ENCODE results near the gene DYRK1B. TPM values are rescaled to one million over a fixed set of nuclear protein-coding genes. Genes with fewer than 3 reads are reported as not detected.

Gene DYRK1B
- total and polyA plus RNA-seq, 2 donors from 2014 or later, result 18.9 to 28.9 TPM

- no peak for FAIRE-seq
- no peak for DNase-seq
- H3K9ac ChIP-seq (ENCODE audit: low read length in 3 of 3), result no peak overlapping the region
- H3K4me1 ChIP-seq (ENCODE audit: control insufficient read depth in 2 of 3, insufficient read depth in 2 of 3, low read depth in 1 of 3, low read length in 3 of 3), result no peaks in the 10 kb centered on the region
- H3K27ac ChIP-seq (ENCODE audit: low read depth in 2 of 2, low read length in 2 of 2), result no peak overlapping the region
- no peaks in the 10 kb centered on the region for H3K27me3 ChIP-seq (ENCODE audit: control insufficient read depth, insufficient read depth, low read length)
- no peak overlapping the region for H3K4me3 ChIP-seq (ENCODE audit: low read length in 3 of 3)
- no peaks in the 10 kb centered on the region for H3K36me3 ChIP-seq (ENCODE audit: control insufficient read depth in 2 of 3, insufficient read depth in 3 of 3, low read length in 3 of 3)
- no peaks in the 10 kb centered on the region for H3K9me3 ChIP-seq (ENCODE audit: control insufficient read depth in 2 of 3, insufficient read depth in 1 of 3, low read length in 3 of 3)
- intact Hi-C loops (cut with DNase I), result no loop called here
- no peak for TF ChIP-seq CTCF (IDR thresholded peaks at IDR 0.05; ENCODE audit: borderline replicate concordance, extremely low read depth, insufficient read depth)
Measured at GRCh38 chr19:39858541-39858940, 24.6 kb upstream of the DYRK1B start.

- DNase-seq, result no peak
- Histone ChIP-seq H3K36me3 (ENCODE audit: control insufficient read depth in 2 of 3, insufficient read depth in 3 of 3, low read length in 3 of 3) (no peaks in the 10 kb centered on the region), H3K4me3 (ENCODE audit: low read length in 3 of 3) (no peak overlapping the region), H3K27me3 (ENCODE audit: control insufficient read depth, insufficient read depth, low read length) (no peaks in the 10 kb centered on the region), H3K4me1 (ENCODE audit: control insufficient read depth in 2 of 3, insufficient read depth in 2 of 3, low read depth in 1 of 3, low read length in 3 of 3) (no peaks in the 10 kb centered on the region), H3K9ac (ENCODE audit: low read length in 3 of 3) (no peak overlapping the region), H3K27ac (ENCODE audit: low read depth in 2 of 2, low read length in 2 of 2) (no peak overlapping the region), H3K9me3 (ENCODE audit: control insufficient read depth in 2 of 3, insufficient read depth in 1 of 3, low read length in 3 of 3) (no peaks in the 10 kb centered on the region)
- TF ChIP-seq CTCF (IDR thresholded peaks at IDR 0.05; ENCODE audit: borderline replicate concordance, extremely low read depth, insufficient read depth), result no peak
- intact Hi-C loops (cut with DNase I), result no loop called here
- no peak for FAIRE-seq
Measured at GRCh38 chr19:39852882-39853281, 18.9 kb upstream of the DYRK1B start.

GRCh38 chr19:39850892-39851291, 16.9 kb upstream of the DYRK1B start:
- intact Hi-C loops (cut with DNase I), result no loop called here
- peaks cover 0 to 6% (median 5%) of the 10 kb centered on the region in 3 donors for H3K4me1 ChIP-seq (ENCODE audit: control insufficient read depth in 2 of 3, insufficient read depth in 2 of 3, low read depth in 1 of 3, low read length in 3 of 3)
- no peaks in the 10 kb centered on the region for H3K9me3 ChIP-seq (ENCODE audit: control insufficient read depth in 2 of 3, insufficient read depth in 1 of 3, low read length in 3 of 3)
- H3K9ac ChIP-seq (ENCODE audit: low read length in 3 of 3), result no peak overlapping the region
- H3K27me3 ChIP-seq (ENCODE audit: control insufficient read depth, insufficient read depth, low read length), result no peaks in the 10 kb centered on the region
- DNase-seq (no peak), FAIRE-seq (no peak)
- no peak overlapping the region for H3K4me3 ChIP-seq (ENCODE audit: low read length in 3 of 3)
- no peak for TF ChIP-seq CTCF (IDR thresholded peaks at IDR 0.05; ENCODE audit: borderline replicate concordance, extremely low read depth, insufficient read depth)
- no peaks in the 10 kb centered on the region for H3K36me3 ChIP-seq (ENCODE audit: control insufficient read depth in 2 of 3, insufficient read depth in 3 of 3, low read length in 3 of 3)
- no peak overlapping the region for H3K27ac ChIP-seq (ENCODE audit: low read depth in 2 of 2, low read length in 2 of 2)

GRCh38 chr19:39848392-39848791, 14.4 kb upstream of the DYRK1B start:
- Histone ChIP-seq H3K36me3 (ENCODE audit: control insufficient read depth in 2 of 3, insufficient read depth in 3 of 3, low read length in 3 of 3) (no peaks in the 10 kb centered on the region), H3K9me3 (ENCODE audit: control insufficient read depth in 2 of 3, insufficient read depth in 1 of 3, low read length in 3 of 3) (no peaks in the 10 kb centered on the region), H3K4me1 (ENCODE audit: control insufficient read depth in 2 of 3, insufficient read depth in 2 of 3, low read depth in 1 of 3, low read length in 3 of 3) (peaks cover 5 to 7% (median 6%) of the 10 kb centered on the region in 3 donors), H3K27ac (ENCODE audit: low read depth in 2 of 2, low read length in 2 of 2) (no peak overlapping the region), H3K9ac (ENCODE audit: low read length in 3 of 3) (no peak overlapping the region), H3K27me3 (ENCODE audit: control insufficient read depth, insufficient read depth, low read length) (no peaks in the 10 kb centered on the region), H3K4me3 (ENCODE audit: low read length in 3 of 3) (no peak overlapping the region)
- TF ChIP-seq CTCF (IDR thresholded peaks at IDR 0.05; ENCODE audit: borderline replicate concordance, extremely low read depth, insufficient read depth), result no peak
- DNase-seq (no peak), FAIRE-seq (no peak)
- intact Hi-C loops (cut with DNase I), result no loop called here
